H1 (cell line): ENCODE data around the gene TMEM117. TPM values are rescaled to one million over a fixed set of nuclear protein-coding genes. Genes with fewer than 3 reads are reported as not detected.

ENCODE experiments used
- CTCF ChIA-PET: fragments of 300-600 bp; sonication (Branson Sonifier 250); formaldehyde crosslinking; loops from one replicate; lab custom pipeline; 2021; ENCODE audit not compliant: partially characterized antibody; lab: Charles Lee
- POLR2A ChIA-PET: fragments of 300-600 bp; sonication (Branson Sonifier 250); formaldehyde crosslinking; loops from one replicate; lab custom pipeline; 2021; ENCODE audit warnings: inconsistent platforms; ENCODE audit not compliant: partially characterized antibody; lab: Charles Lee
- DNase-seq, 2 experiments: peaks; one replicate each; pipeline versions ENCODE4 v3.0.0 to v3.0.0-alpha.2; 2010 to 2022; ENCODE audit warnings: low spot score in 2 of 2, low read depth in 1 of 2, mixed read lengths in 1 of 2
- FAIRE-seq: peaks from 2 replicates; lab custom pipeline; 2011; peaks lifted over from hg19 to GRCh38; lab: Jason Lieb, UNC
- H2AFZ ChIP-seq: 2 replicates; pipeline ENCODE4 v1.8.1; 2012; ENCODE audit warnings: low read length, inconsistent platforms
- H2AK5ac ChIP-seq: 2 replicates; pipeline ENCODE4 v1.6.1; 2013; ENCODE audit warnings: low read depth, low read length
- H2BK120ac ChIP-seq: replicated peaks from 2 replicates; pipeline ENCODE3; 2013; ENCODE audit warnings: low read depth, low read length, inconsistent platforms
- H2BK12ac ChIP-seq: 2 replicates; pipeline ENCODE4 v1.6.1; 2013; ENCODE audit warnings: low read depth, low read length
- H2BK15ac ChIP-seq: 2 replicates; pipeline ENCODE4 v1.6.1; 2013; ENCODE audit warnings: low read length
- H2BK20ac ChIP-seq: 2 replicates; pipeline ENCODE4 v1.6.1; 2013; ENCODE audit warnings: low read length
- H2BK5ac ChIP-seq: 2 replicates; pipeline ENCODE4 v1.6.1; 2013; ENCODE audit warnings: low read depth, low read length
- H3K14ac ChIP-seq: 2 replicates; pipeline ENCODE4 v1.6.1; 2013; ENCODE audit warnings: inconsistent platforms; ENCODE audit not compliant: insufficient read length
- H3K18ac ChIP-seq: 2 replicates; pipeline ENCODE4 v1.6.1; 2013; ENCODE audit warnings: low read length; ENCODE audit errors: extremely low read depth
- H3K23ac ChIP-seq: 2 replicates; pipeline ENCODE4 v1.6.1; 2013; ENCODE audit warnings: inconsistent platforms; ENCODE audit not compliant: insufficient read length
- H3K23me2 ChIP-seq: 2 replicates; pipeline ENCODE4 v1.6.1; 2013; ENCODE audit warnings: low read depth, low read length
- H3K27ac ChIP-seq: 2 replicates; pipeline ENCODE4 v1.6.1; 2011; ENCODE audit warnings: low read depth, low read length, inconsistent platforms
- H3K27me3 ChIP-seq, 4 experiments: replicated peaks in 1 of 4; 1 replicate in 1 of 4; 2 replicates in 3 of 4; pipeline versions ENCODE4 v1.6.1 to v1.8.1; 2011 to 2013; ENCODE audit warnings: low read length in 3 of 4, mild to moderate bottlenecking in 3 of 4, inconsistent platforms in 2 of 4, mixed read lengths in 2 of 4, moderate library complexity in 1 of 4; ENCODE audit not compliant: control insufficient read depth in 3 of 4, insufficient read depth in 3 of 4; ENCODE audit errors: extremely low read depth in 1 of 4
- H3K36me3 ChIP-seq, 4 experiments: 2 replicates each; pipeline versions ENCODE4 v1.6.1 to v1.8.1; 2011 to 2013; ENCODE audit warnings: mild to moderate bottlenecking in 4 of 4, low read length in 3 of 4, moderate library complexity in 2 of 4, control low read depth in 1 of 4, inconsistent platforms in 1 of 4; ENCODE audit not compliant: insufficient read depth in 4 of 4, control insufficient read depth in 2 of 4
- H3K4ac ChIP-seq: replicated peaks from 2 replicates; pipeline ENCODE3; 2013; ENCODE audit warnings: low read length, low read depth, mixed read lengths, inconsistent platforms; ENCODE audit not compliant: insufficient read length
- H3K4me1 ChIP-seq, 4 experiments: replicated peaks in 1 of 4; 1 replicate in 1 of 4; 2 replicates in 3 of 4; pipeline versions ENCODE4 v1.6.1 to v1.8.1; 2011 to 2013; ENCODE audit warnings: low read length in 3 of 4, inconsistent platforms in 2 of 4, mixed read lengths in 1 of 4; ENCODE audit not compliant: insufficient read depth in 4 of 4, control insufficient read depth in 3 of 4
- H3K4me2 ChIP-seq, 2 experiments: 2 replicates each; pipeline versions ENCODE4 v1.6.1 to v1.8.1; 2011 to 2013; ENCODE audit warnings: low read depth in 2 of 2, low read length in 2 of 2, control low read depth in 1 of 2, inconsistent platforms in 1 of 2, mild to moderate bottlenecking in 1 of 2; ENCODE audit not compliant: insufficient read depth in 1 of 2
- H3K4me3 ChIP-seq, 4 experiments: fragments of 200-600, 300-600 bp in 1 of 4; sonication (generic), shearing (Covaris generic), sonication (Bioruptor Twin) in 1 of 4; 2 replicates each; pipeline versions ENCODE4 v1.5.1 to v1.8.1; 2011 to 2016; ENCODE audit warnings: low read length in 4 of 4, low read depth in 3 of 4, control low read depth in 2 of 4, inconsistent platforms in 2 of 4, mild to moderate bottlenecking in 2 of 4, mixed read lengths in 1 of 4, moderate library complexity in 1 of 4; ENCODE audit not compliant: insufficient read depth in 2 of 4; ENCODE audit errors: extremely low read depth in 1 of 4
- H3K56ac ChIP-seq: replicated peaks from 2 replicates; pipeline ENCODE3; 2013; ENCODE audit warnings: low read depth, mild to moderate bottlenecking, mixed read lengths, low read length, inconsistent platforms; ENCODE audit not compliant: insufficient read length
- H3K79me1 ChIP-seq: 2 replicates; pipeline ENCODE4 v1.6.1; 2013; ENCODE audit warnings: low read depth, low read length, control low read depth
- H3K79me2 ChIP-seq, 2 experiments: 2 replicates each; pipeline versions ENCODE4 v1.6.1 to v1.8.1; 2012 to 2013; ENCODE audit warnings: low read length in 2 of 2, mild to moderate bottlenecking in 2 of 2, inconsistent platforms in 1 of 2; ENCODE audit not compliant: insufficient read depth in 2 of 2, control insufficient read depth in 1 of 2
- H3K9ac ChIP-seq, 4 experiments: replicated peaks in 1 of 4; 1 replicate in 1 of 4; 2 replicates in 3 of 4; pipeline versions ENCODE4 v1.6.1 to v1.8.1; 2011 to 2013; ENCODE audit warnings: low read depth in 3 of 4, low read length in 3 of 4, control low read depth in 2 of 4, mild to moderate bottlenecking in 2 of 4, moderate library complexity in 2 of 4, inconsistent platforms in 1 of 4; ENCODE audit errors: extremely low read depth in 1 of 4
- H3K9me3 ChIP-seq, 2 experiments: 2 replicates each; pipeline versions ENCODE4 v1.6.1 to v1.8.1; 2012 to 2013; ENCODE audit warnings: mild to moderate bottlenecking in 2 of 2, moderate library complexity in 2 of 2, control low read depth in 1 of 2, inconsistent platforms in 1 of 2, low read depth in 1 of 2, low read length in 1 of 2, mixed read lengths in 1 of 2; ENCODE audit not compliant: insufficient read depth in 2 of 2
- H4K20me1 ChIP-seq, 2 experiments: replicated peaks in 1 of 2; 2 replicates each; pipeline versions ENCODE3 to v1.8.1; 2011 to 2013; ENCODE audit warnings: inconsistent platforms in 2 of 2, low read length in 2 of 2, mild to moderate bottlenecking in 1 of 2; ENCODE audit not compliant: insufficient read depth in 2 of 2, control insufficient read depth in 1 of 2
- H4K5ac ChIP-seq: 2 replicates; pipeline ENCODE4 v1.6.1; 2013; ENCODE audit warnings: low read length, low read depth, mixed read lengths, inconsistent platforms; ENCODE audit not compliant: insufficient read length
- H4K8ac ChIP-seq: 2 replicates; pipeline ENCODE4 v1.8.0; 2013; ENCODE audit warnings: mild to moderate bottlenecking, moderate library complexity, low read length, inconsistent platforms; ENCODE audit not compliant: insufficient read depth; ENCODE audit errors: extremely low read depth
- H4K91ac ChIP-seq: replicated peaks from 2 replicates; pipeline ENCODE3; 2013; ENCODE audit warnings: low read length, mixed read lengths, inconsistent platforms; ENCODE audit not compliant: insufficient read length
- ATF2 ChIP-seq: IDR thresholded peaks from 2 replicates; pipeline ENCODE4 v1.6.1; 2012; ENCODE audit warnings: low read length, inconsistent platforms
- BACH1 ChIP-seq: IDR thresholded peaks from 2 replicates; pipeline ENCODE4 v1.6.1; 2012; ENCODE audit warnings: low read length, improper control_type of control experiment
- CEBPB ChIP-seq: IDR thresholded peaks from 2 replicates; pipeline ENCODE4 v1.6.1; 2012; ENCODE audit warnings: low read depth, low read length
- CTCF ChIP-seq, 3 experiments: IDR thresholded peaks; 1 replicate in 2 of 3; 2 replicates in 1 of 3; pipeline versions ENCODE4 v1.5.1 to v1.6.1; 2011; ENCODE audit warnings: low read length in 3 of 3, mild to moderate bottlenecking in 3 of 3, inconsistent platforms in 2 of 3, low read depth in 1 of 3, moderate library complexity in 1 of 3; ENCODE audit not compliant: insufficient read depth in 1 of 3; ENCODE audit errors: control extremely low read depth in 1 of 3
- POLR2A ChIP-seq, 2 experiments: IDR thresholded peaks; 1 replicate in 1 of 2; 2 replicates in 1 of 2; pipeline ENCODE4 v1.6.1; 2011; ENCODE audit warnings: low read depth in 2 of 2, low read length in 2 of 2, mild to moderate bottlenecking in 2 of 2; ENCODE audit errors: control extremely low read depth in 1 of 2
- RAD21 ChIP-seq, 2 experiments: IDR thresholded peaks in 1 of 2; conservative IDR thresholded peaks in 1 of 2; 2 replicates each; pipeline ENCODE4 v1.6.1; 2011; ENCODE audit warnings: low read depth in 2 of 2, low read length in 2 of 2, improper control_type of control experiment in 1 of 2, inconsistent platforms in 1 of 2, mild to moderate bottlenecking in 1 of 2, moderate library complexity in 1 of 2
- ZNF274 ChIP-seq: IDR thresholded peaks from 2 replicates; pipeline ENCODE4 v1.7.0; 2012; ENCODE audit warnings: low read length, borderline replicate concordance; ENCODE audit errors: extremely low read depth
- WGBS, 2 experiments: shearing (Covaris generic) in 1 of 2; methylation state at CpG; one replicate each; pipeline versions ENCODE4 v1.1.6 to v1.1.7; 2013 to 2015; ENCODE audit warnings: low lambda C conversion rate in 2 of 2, mixed read lengths in 2 of 2, inconsistent platforms in 1 of 2, low coverage in 1 of 2, missing lambda C conversion rate in 1 of 2; ENCODE audit not compliant: insufficient replicate concordance in 2 of 2, insufficient coverage in 1 of 2, insufficient read length in 1 of 2; ENCODE audit errors: extremely low coverage in 1 of 2, missing lambda C conversion rate in 1 of 2; 5-methylcytosine and 5-hydroxymethylcytosine counted together
- polyA plus RNA-seq, 7 experiments: library from polyadenylated mRNA; depleted of rRNA in 3 of 7; stranded (reverse) in 5 of 7; unstranded in 2 of 7; fragments of >200 nt in 5 of 7; fragments of 200-250 nt in 2 of 7; gene quantifications; 1 replicate in 5 of 7; 2 replicates in 1 of 7; 4 replicates in 1 of 7; pipeline versions ENCODE4 v1.2.1 to v1.2.3, GENCODE V29; 2011 to 2013; ENCODE audit warnings: missing spikeins in 2 of 7, mixed read lengths in 2 of 7
- total RNA-seq: library from RNA; stranded (reverse); fragmentation: NEBNext Ultra II Directional; extraction: Animal tissue kit (Norgen Biotek cat#: 25700); gene quantifications from 2 replicates; pipeline ENCODE4 v1.2.1, GENCODE V29; 2021

TMEM117 gene
- total and polyA plus RNA-seq, 2 of the 8 experiments (the other 6 are each of a cell fraction or from before 2014, with no cell fraction given): 0.80 to 1.4 TPM

GRCh38 chr12:44000309-44000952 is 164.6 kb downstream of the TMEM117 start:
- no peak overlapping the region for H3K9ac ChIP-seq
- no peaks in the 10 kb centered on the region for H4K20me1 ChIP-seq
- H2BK15ac ChIP-seq: no peak overlapping the region
- H3K27ac ChIP-seq: no peak overlapping the region
- H4K91ac ChIP-seq: no peak overlapping the region
- no peaks in the 10 kb centered on the region for H3K79me2 ChIP-seq
- H3K14ac ChIP-seq: no peak overlapping the region
- WGBS, 2 experiments: 91% methylated on average over 5 of the region's 5 CpGs; no CpG with 5 or more reads in 1 of the 2 experiments
- H3K4me2 ChIP-seq: no peak overlapping the region
- no peak overlapping the region for H3K18ac ChIP-seq
- H3K56ac ChIP-seq: no peak overlapping the region
- H4K8ac ChIP-seq: no peak overlapping the region
- no peaks in the 10 kb centered on the region for H3K36me3 ChIP-seq
- H3K4me3 ChIP-seq: no peak overlapping the region
- FAIRE-seq: no peak
- no peak overlapping the region for H4K5ac ChIP-seq
- no peak overlapping the region for H3K23ac ChIP-seq
- H3K79me1 ChIP-seq: no peaks in the 10 kb centered on the region
- H3K4ac ChIP-seq: no peak overlapping the region
- H3K27me3 ChIP-seq: no peaks in the 10 kb centered on the region
- H2AK5ac ChIP-seq: no peak overlapping the region
- H3K4me1 ChIP-seq: no peaks in the 10 kb centered on the region
- peak; percentile 56 to 58 for DNase-seq
- ChIA-PET CTCF (interaction anchor here (0.7 to 3.7 kb wide), 25 partner anchors 7 to 948 kb away, joined by 3 to 34 read pairs (median 3); no protein-coding TSS in a partner anchor), POLR2A (no interaction called here)
- no peak overlapping the region for H2BK20ac ChIP-seq
- H2AFZ ChIP-seq: peak overlapping the region; percentile 84
- no peak overlapping the region for H2BK120ac ChIP-seq
- no peak for TF ChIP-seq POLR2A (IDR thresholded peaks at IDR 0.05; ENCODE audit: control extremely low read depth in 1 of 2, low read depth in 2 of 2, low read length in 2 of 2)
- peak; percentile 77 to 84 for TF ChIP-seq RAD21 (IDR thresholded peaks at IDR 0.05 in 1 of 2, conservative IDR thresholded peaks at IDR 0.05 in 1 of 2; ENCODE audit: low read depth in 2 of 2, low read length in 2 of 2)
- no peak for TF ChIP-seq BACH1
- no peak for TF ChIP-seq CEBPB
- TF ChIP-seq ZNF274: no peak
- TF ChIP-seq ATF2: no peak
- TF ChIP-seq CTCF (IDR thresholded peaks at IDR 0.05; ENCODE audit: control extremely low read depth in 1 of 3, insufficient read depth in 1 of 3, low read depth in 1 of 3, low read length in 3 of 3): peak; percentile 77 to 85 (median 81)
- no peak overlapping the region for H2BK5ac ChIP-seq
- no peak overlapping the region for H2BK12ac ChIP-seq
- H3K9me3 ChIP-seq: no peaks in the 10 kb centered on the region
- H3K23me2 ChIP-seq: no peaks in the 10 kb centered on the region
